B cell (primary cell): Measurements from ENCODE around the gene HMGN3. TPM values are rescaled to one million over a fixed set of nuclear protein-coding genes. Genes with fewer than 3 reads are reported as not detected.

Source experiments
- ATAC-seq: fragments of 200-7000 bp; cut with Tn5 transposase; one replicate; pipeline ENCODE4 v1.10.0; 2021; ENCODE audit warnings: low read depth, mild to moderate bottlenecking, moderate number of reproducible peaks, moderate library complexity
- CTCF ChIA-PET: fragments of 350-600 bp; sonication (Branson Sonifier 250); formaldehyde crosslinking; loops from one replicate; lab custom pipeline; 2021; ENCODE audit warnings: antibody characterized with exemption, inconsistent platforms; lab: Charles Lee
- POLR2A ChIA-PET: fragments of 350-600 bp; sonication (Branson Sonifier 250); formaldehyde crosslinking; loops from one replicate; lab custom pipeline; 2021; ENCODE audit warnings: antibody characterized with exemption; lab: Charles Lee
- DNase-seq: peaks from one replicate; pipeline ENCODE4 v3.0.0; 2013
- H2AFZ ChIP-seq: 2 replicates; pipeline ENCODE4 v1.6.1; 2012; ENCODE audit warnings: mild to moderate bottlenecking, low read depth, low read length; ENCODE audit not compliant: insufficient read depth, poor library complexity, severe bottlenecking
- H3K27ac ChIP-seq, 2 donors: 1 replicate in 1 of 2; 2 replicates in 1 of 2; pipeline ENCODE4 v1.5.1; 2012 to 2013; ENCODE audit warnings: low read length in 2 of 2, mild to moderate bottlenecking in 2 of 2, moderate library complexity in 1 of 2
- H3K27me3 ChIP-seq, 4 experiments: fragments of 200-600 bp in 1 of 4; sonication (generic) in 1 of 4; replicated peaks in 1 of 4; 1 replicate in 2 of 4; 2 replicates in 2 of 4; pipeline versions ENCODE4 v1.6.1 to v1.7.0; 2013 to 2016; ENCODE audit warnings: low read length in 3 of 4, mild to moderate bottlenecking in 2 of 4, mixed read lengths in 1 of 4, moderate library complexity in 1 of 4; ENCODE audit not compliant: insufficient read depth in 4 of 4, control insufficient read depth in 3 of 4; ENCODE audit errors: control extremely low read depth in 1 of 4
- H3K36me3 ChIP-seq, 2 experiments: replicated peaks in 1 of 2; 1 replicate in 1 of 2; 2 replicates in 1 of 2; pipeline versions ENCODE4 v1.6.1 to v1.7.1; 2013; ENCODE audit warnings: low read length in 1 of 2; ENCODE audit not compliant: insufficient read depth in 2 of 2, control insufficient read depth in 1 of 2; ENCODE audit errors: control extremely low read depth in 1 of 2, extremely low read depth in 1 of 2
- H3K4me1 ChIP-seq, 2 donors: fragments of 200-600 bp in 1 of 2; sonication (generic) in 1 of 2; 1 replicate in 1 of 2; 2 replicates in 1 of 2; pipeline versions ENCODE4 v1.5.1 to v1.6.1; 2013 to 2017; ENCODE audit warnings: low read length in 2 of 2; ENCODE audit not compliant: control insufficient read depth in 2 of 2, insufficient read depth in 2 of 2
- H3K4me2 ChIP-seq: replicated peaks from 2 replicates; pipeline ENCODE3; 2012; ENCODE audit warnings: mild to moderate bottlenecking, low read depth, low read length; ENCODE audit not compliant: poor library complexity, severe bottlenecking
- H3K4me3 ChIP-seq, 5 experiments: fragments of 200-600 bp in 1 of 5; sonication (generic) in 1 of 5; 1 replicate in 3 of 5; 2 replicates in 2 of 5; pipeline versions ENCODE4 v1.5.1 to v1.7.0; 2011 to 2016; ENCODE audit warnings: low read length in 4 of 5, mild to moderate bottlenecking in 4 of 5, low read depth in 2 of 5, control low read depth in 1 of 5, moderate library complexity in 1 of 5; ENCODE audit not compliant: insufficient read depth in 1 of 5; ENCODE audit errors: control extremely low read depth in 1 of 5, extremely low read depth in 1 of 5
- H3K79me2 ChIP-seq: fragments of 200-600 bp; sonication (generic); one replicate; pipeline ENCODE4 v1.6.0; 2016; ENCODE audit warnings: low read length; ENCODE audit not compliant: control insufficient read depth, insufficient read depth
- H3K9ac ChIP-seq: fragments of 200-600 bp; sonication (generic); 2 replicates; pipeline ENCODE4 v1.6.1; 2017; ENCODE audit warnings: mild to moderate bottlenecking, low read length, moderate library complexity
- H3K9me3 ChIP-seq, 3 donors: one replicate each; pipeline versions ENCODE4 v1.6.1 to v1.7.1; 2013; ENCODE audit warnings: low read length in 2 of 3; ENCODE audit not compliant: control insufficient read depth in 2 of 3, insufficient read depth in 1 of 3; ENCODE audit errors: control extremely low read depth in 1 of 3
- H4K20me1 ChIP-seq: 2 replicates; pipeline ENCODE4 v1.6.0; 2012; ENCODE audit warnings: mild to moderate bottlenecking, low read length; ENCODE audit not compliant: insufficient read depth, control insufficient read depth, poor library complexity, severe bottlenecking
- H3K27ac Mint-ChIP-seq: one replicate; pipeline ENCODE4 v1.8.0; 2021; ENCODE audit warnings: mixed read lengths
- H3K27me3 Mint-ChIP-seq: one replicate; pipeline ENCODE4 v1.8.0; 2021; ENCODE audit warnings: mixed read lengths
- H3K4me1 Mint-ChIP-seq: one replicate; pipeline ENCODE4 v1.8.0; 2021; ENCODE audit warnings: mixed read lengths
- H3K4me3 Mint-ChIP-seq: one replicate; pipeline ENCODE4 v1.8.0; 2021; ENCODE audit warnings: mixed read lengths
- H3K9me3 Mint-ChIP-seq: one replicate; pipeline ENCODE4 v1.8.0; 2022; ENCODE audit warnings: mixed read lengths; ENCODE audit not compliant: insufficient read depth
- CTCF ChIP-seq: fragments of 200-600 bp; IDR thresholded peaks from one replicate; pipeline ENCODE4 v1.8.0; 2022; ENCODE audit warnings: antibody characterized with exemption, mild to moderate bottlenecking
- EZH2 ChIP-seq: IDR thresholded peaks from 2 replicates; pipeline ENCODE4 v1.6.1; 2012; ENCODE audit warnings: borderline replicate concordance, low read depth, mild to moderate bottlenecking, moderate library complexity, low read length; ENCODE audit not compliant: insufficient read depth, poor library complexity, severe bottlenecking
- WGBS: methylation state at CpG from one replicate; pipeline ENCODE4 v1.1.5; 2013; ENCODE audit warnings: missing lambda C conversion rate; ENCODE audit not compliant: insufficient coverage; 5-methylcytosine and 5-hydroxymethylcytosine counted together
- intact Hi-C: fragments of 100-400 bp; cut with micrococcal nuclease; formaldehyde crosslinking; loops from one replicate; pipeline ENCODE4 v1.10.0; 2022
- polyA plus RNA-seq: library from polyadenylated mRNA; depleted of rRNA; stranded (reverse); fragments of >200 nt; gene quantifications from 2 replicates; pipeline ENCODE4 v1.2.3, GENCODE V29; 2012
- total RNA-seq, 2 donors: library from RNA; stranded (reverse); fragments of 120-200 nt in 1 of 2; gene quantifications; 1 replicate in 1 of 2; 2 replicates in 1 of 2; pipeline versions ENCODE4 v1.2.3 to v1.2.4, GENCODE V29; 2013 to 2022

HMGN3 gene
- total and polyA plus RNA-seq, 2 donors (not counting 1 experiment from before 2014, with no cell fraction given), result 40.1 to 44.3 TPM

GRCh38 chr6:79267128-79267527 is 32.6 kb upstream of the HMGN3 start:
- no peaks in the 10 kb centered on the region for H3K36me3 ChIP-seq
- no peak overlapping the region for H3K4me3 ChIP-seq
- ChIA-PET CTCF (no interaction called here), POLR2A (no interaction called here)
- no peak overlapping the region for H3K27ac Mint-ChIP-seq
- H3K4me2 ChIP-seq, result no peak overlapping the region
- H3K9me3 Mint-ChIP-seq, result no peaks in the 10 kb centered on the region
- H3K27me3 ChIP-seq, result peaks cover 0 to 2% (median 0%) of the 10 kb centered on the region in 4 experiments
- H3K79me2 ChIP-seq, result no peaks in the 10 kb centered on the region
- intact Hi-C loops, result no loop called here
- H3K27ac ChIP-seq, result no peak overlapping the region
- no peak overlapping the region for H2AFZ ChIP-seq
- no peaks in the 10 kb centered on the region for H3K4me1 ChIP-seq
- no peak overlapping the region for H3K9ac ChIP-seq
- no peaks in the 10 kb centered on the region for H4K20me1 ChIP-seq
- H3K27me3 Mint-ChIP-seq, result peaks cover 6% of the 10 kb centered on the region
- H3K4me3 Mint-ChIP-seq, result no peak overlapping the region
- no peaks in the 10 kb centered on the region for H3K9me3 ChIP-seq
- DNase-seq (no peak), ATAC-seq (no peak)
- H3K4me1 Mint-ChIP-seq, result no peaks in the 10 kb centered on the region
- TF ChIP-seq EZH2 (no peak), CTCF (no peak)
- no CpG with 5 or more reads among the region's 1 CpG for WGBS

GRCh38 chr6:79266051-79266450 is 31.6 kb upstream of the HMGN3 start:
- no peak for DNase-seq
- H4K20me1 ChIP-seq, result no peaks in the 10 kb centered on the region
- no peak for TF ChIP-seq EZH2
- no peak for TF ChIP-seq CTCF
- Mint-ChIP-seq H3K9me3 (no peaks in the 10 kb centered on the region), H3K27me3 (peaks cover 8% of the 10 kb centered on the region), H3K4me1 (no peaks in the 10 kb centered on the region), H3K27ac (no peak overlapping the region), H3K4me3 (no peak overlapping the region)
- ATAC-seq, result no peak
- no peak overlapping the region for H3K4me2 ChIP-seq
- ChIA-PET POLR2A (no interaction called here), CTCF (no interaction called here)
- intact Hi-C loops, result no loop called here
- H3K27ac ChIP-seq, result no peak overlapping the region
- peaks cover 0 to 9% (median 0%) of the 10 kb centered on the region in 3 donors for H3K9me3 ChIP-seq
- H3K27me3 ChIP-seq, result peaks cover 0 to 2% (median 0%) of the 10 kb centered on the region in 4 experiments
- H3K9ac ChIP-seq, result no peak overlapping the region
- no peak overlapping the region for H3K4me3 ChIP-seq
- no peaks in the 10 kb centered on the region for H3K4me1 ChIP-seq
- no peaks in the 10 kb centered on the region for H3K36me3 ChIP-seq
- no peaks in the 10 kb centered on the region for H3K79me2 ChIP-seq
- no peak overlapping the region for H2AFZ ChIP-seq
